SK-MEL-5 (cell line): ENCODE measurements around the gene WDR87. TPM values are rescaled to one million over a fixed set of nuclear protein-coding genes. Genes with fewer than 3 reads are reported as not detected.

Source experiments
- total RNA-seq: library from RNA; depleted of rRNA; stranded (reverse); fragments of >200 nt; shearing (Covaris generic); gene quantifications from 2 replicates; pipeline ENCODE4 v1.2.3, GENCODE V29; 2014; rRNA removed

Gene WDR87
- total RNA-seq, 1 experiment from 2014 or later = not detected

Other genes with a start within 250 kb of the WDR87 start
- gene ZNF607, start 186.8 kb downstream of the WDR87 start, total RNA-seq = 2.8 and 2.9 TPM in 2 replicates
- gene ZNF573, start 127.0 kb downstream of the WDR87 start, total RNA-seq = 0.92 and 2.4 TPM in 2 replicates
- 4.4 and 4.9 TPM in 2 replicates for gene SIPA1L3, start 614 bp upstream of the WDR87 start, total RNA-seq